Midbrain (tissue), 1 donor: ENCODE data around the gene ADAMTS1.

Experiments used
- DNase-seq: peaks from one replicate; lab custom pipeline; 2025; lab: John Stamatoyannopoulos, UW

ADAMTS1 gene

GRCh38 chr21:26812173-26812572 is 33.0 kb downstream of the ADAMTS1 start:
- no peak for DNase-seq

- no peak for DNase-seq
Observed at GRCh38 chr21:26811482-26811881, 33.7 kb downstream of the ADAMTS1 start.

- no peak for DNase-seq
Observed at GRCh38 chr21:26810676-26811415, 34.4 kb downstream of the ADAMTS1 start.

GRCh38 chr21:26810266-26810665 is 34.9 kb downstream of the ADAMTS1 start:
- DNase-seq, result no peak

GRCh38 chr21:26809745-26810144 is 35.5 kb downstream of the ADAMTS1 start:
- no peak for DNase-seq

GRCh38 chr21:26806801-26807295 is 38.4 kb downstream of the ADAMTS1 start:
- DNase-seq, result no peak

- DNase-seq, result no peak
Observed at GRCh38 chr21:26804895-26805609, 40.2 kb downstream of the ADAMTS1 start.

GRCh38 chr21:26801498-26801897 is 43.7 kb downstream of the ADAMTS1 start:
- DNase-seq, result no peak

GRCh38 chr21:26800970-26801431 is 44.2 kb downstream of the ADAMTS1 start:
- no peak for DNase-seq

GRCh38 chr21:26800455-26800854 is 44.8 kb downstream of the ADAMTS1 start:
- DNase-seq, result no peak

GRCh38 chr21:26800001-26800400 is 45.2 kb downstream of the ADAMTS1 start:
- no peak for DNase-seq

GRCh38 chr21:26798856-26799751 is 46.1 kb downstream of the ADAMTS1 start:
- no peak for DNase-seq

GRCh38 chr21:26797878-26798456 is 47.2 kb downstream of the ADAMTS1 start:
- DNase-seq, result no peak

- DNase-seq, result peak; percentile 73
Observed at GRCh38 chr21:26795866-26796329, 49.3 kb downstream of the ADAMTS1 start.

GRCh38 chr21:26795412-26795805 is 49.8 kb downstream of the ADAMTS1 start:
- DNase-seq, result no peak

GRCh38 chr21:26794597-26795411 is 50.4 kb downstream of the ADAMTS1 start:
- peak; percentile 14 for DNase-seq

GRCh38 chr21:26790296-26790695 is 54.9 kb downstream of the ADAMTS1 start:
- DNase-seq, result no peak

- DNase-seq, result no peak
Observed at GRCh38 chr21:26788790-26789189, 56.4 kb downstream of the ADAMTS1 start.
